H1 (cell line): Measurements from ENCODE around the gene RBL1. TPM values are rescaled to one million over a fixed set of nuclear protein-coding genes. Genes with fewer than 3 reads are reported as not detected.

ENCODE experiments used
- CTCF ChIA-PET: fragments of 300-600 bp; sonication (Branson Sonifier 250); formaldehyde crosslinking; loops from one replicate; lab custom pipeline; 2021; ENCODE audit not compliant: partially characterized antibody; lab: Charles Lee
- POLR2A ChIA-PET: fragments of 300-600 bp; sonication (Branson Sonifier 250); formaldehyde crosslinking; loops from one replicate; lab custom pipeline; 2021; ENCODE audit warnings: inconsistent platforms; ENCODE audit not compliant: partially characterized antibody; lab: Charles Lee
- DNase-seq, 2 experiments: peaks; one replicate each; pipeline versions ENCODE4 v3.0.0 to v3.0.0-alpha.2; 2010 to 2022; ENCODE audit warnings: low spot score in 2 of 2, low read depth in 1 of 2, mixed read lengths in 1 of 2
- FAIRE-seq: peaks from 2 replicates; lab custom pipeline; 2011; peaks lifted over from hg19 to GRCh38; lab: Jason Lieb, UNC
- H2AFZ ChIP-seq: 2 replicates; pipeline ENCODE4 v1.8.1; 2012; ENCODE audit warnings: low read length, inconsistent platforms
- H2AK5ac ChIP-seq: 2 replicates; pipeline ENCODE4 v1.6.1; 2013; ENCODE audit warnings: low read depth, low read length
- H2BK120ac ChIP-seq: replicated peaks from 2 replicates; pipeline ENCODE3; 2013; ENCODE audit warnings: low read depth, low read length, inconsistent platforms
- H2BK12ac ChIP-seq: 2 replicates; pipeline ENCODE4 v1.6.1; 2013; ENCODE audit warnings: low read depth, low read length
- H2BK15ac ChIP-seq: 2 replicates; pipeline ENCODE4 v1.6.1; 2013; ENCODE audit warnings: low read length
- H2BK20ac ChIP-seq: 2 replicates; pipeline ENCODE4 v1.6.1; 2013; ENCODE audit warnings: low read length
- H2BK5ac ChIP-seq: 2 replicates; pipeline ENCODE4 v1.6.1; 2013; ENCODE audit warnings: low read depth, low read length
- H3K14ac ChIP-seq: 2 replicates; pipeline ENCODE4 v1.6.1; 2013; ENCODE audit warnings: inconsistent platforms; ENCODE audit not compliant: insufficient read length
- H3K18ac ChIP-seq: 2 replicates; pipeline ENCODE4 v1.6.1; 2013; ENCODE audit warnings: low read length; ENCODE audit errors: extremely low read depth
- H3K23ac ChIP-seq: 2 replicates; pipeline ENCODE4 v1.6.1; 2013; ENCODE audit warnings: inconsistent platforms; ENCODE audit not compliant: insufficient read length
- H3K23me2 ChIP-seq: 2 replicates; pipeline ENCODE4 v1.6.1; 2013; ENCODE audit warnings: low read depth, low read length
- H3K27ac ChIP-seq: 2 replicates; pipeline ENCODE4 v1.6.1; 2011; ENCODE audit warnings: low read depth, low read length, inconsistent platforms
- H3K27me3 ChIP-seq, 4 experiments: replicated peaks in 1 of 4; 1 replicate in 1 of 4; 2 replicates in 3 of 4; pipeline versions ENCODE4 v1.6.1 to v1.8.1; 2011 to 2013; ENCODE audit warnings: low read length in 3 of 4, mild to moderate bottlenecking in 3 of 4, inconsistent platforms in 2 of 4, mixed read lengths in 2 of 4, moderate library complexity in 1 of 4; ENCODE audit not compliant: control insufficient read depth in 3 of 4, insufficient read depth in 3 of 4; ENCODE audit errors: extremely low read depth in 1 of 4
- H3K36me3 ChIP-seq, 4 experiments: 2 replicates each; pipeline versions ENCODE4 v1.6.1 to v1.8.1; 2011 to 2013; ENCODE audit warnings: mild to moderate bottlenecking in 4 of 4, low read length in 3 of 4, moderate library complexity in 2 of 4, control low read depth in 1 of 4, inconsistent platforms in 1 of 4; ENCODE audit not compliant: insufficient read depth in 4 of 4, control insufficient read depth in 2 of 4
- H3K4ac ChIP-seq: replicated peaks from 2 replicates; pipeline ENCODE3; 2013; ENCODE audit warnings: low read length, low read depth, mixed read lengths, inconsistent platforms; ENCODE audit not compliant: insufficient read length
- H3K4me1 ChIP-seq, 4 experiments: replicated peaks in 1 of 4; 1 replicate in 1 of 4; 2 replicates in 3 of 4; pipeline versions ENCODE4 v1.6.1 to v1.8.1; 2011 to 2013; ENCODE audit warnings: low read length in 3 of 4, inconsistent platforms in 2 of 4, mixed read lengths in 1 of 4; ENCODE audit not compliant: insufficient read depth in 4 of 4, control insufficient read depth in 3 of 4
- H3K4me2 ChIP-seq, 2 experiments: 2 replicates each; pipeline versions ENCODE4 v1.6.1 to v1.8.1; 2011 to 2013; ENCODE audit warnings: low read depth in 2 of 2, low read length in 2 of 2, control low read depth in 1 of 2, inconsistent platforms in 1 of 2, mild to moderate bottlenecking in 1 of 2; ENCODE audit not compliant: insufficient read depth in 1 of 2
- H3K4me3 ChIP-seq, 4 experiments: fragments of 200-600, 300-600 bp in 1 of 4; sonication (generic), shearing (Covaris generic), sonication (Bioruptor Twin) in 1 of 4; 2 replicates each; pipeline versions ENCODE4 v1.5.1 to v1.8.1; 2011 to 2016; ENCODE audit warnings: low read length in 4 of 4, low read depth in 3 of 4, control low read depth in 2 of 4, inconsistent platforms in 2 of 4, mild to moderate bottlenecking in 2 of 4, mixed read lengths in 1 of 4, moderate library complexity in 1 of 4; ENCODE audit not compliant: insufficient read depth in 2 of 4; ENCODE audit errors: extremely low read depth in 1 of 4
- H3K56ac ChIP-seq: replicated peaks from 2 replicates; pipeline ENCODE3; 2013; ENCODE audit warnings: low read depth, mild to moderate bottlenecking, mixed read lengths, low read length, inconsistent platforms; ENCODE audit not compliant: insufficient read length
- H3K79me1 ChIP-seq: 2 replicates; pipeline ENCODE4 v1.6.1; 2013; ENCODE audit warnings: low read depth, low read length, control low read depth
- H3K79me2 ChIP-seq, 2 experiments: 2 replicates each; pipeline versions ENCODE4 v1.6.1 to v1.8.1; 2012 to 2013; ENCODE audit warnings: low read length in 2 of 2, mild to moderate bottlenecking in 2 of 2, inconsistent platforms in 1 of 2; ENCODE audit not compliant: insufficient read depth in 2 of 2, control insufficient read depth in 1 of 2
- H3K9ac ChIP-seq, 4 experiments: replicated peaks in 1 of 4; 1 replicate in 1 of 4; 2 replicates in 3 of 4; pipeline versions ENCODE4 v1.6.1 to v1.8.1; 2011 to 2013; ENCODE audit warnings: low read depth in 3 of 4, low read length in 3 of 4, control low read depth in 2 of 4, mild to moderate bottlenecking in 2 of 4, moderate library complexity in 2 of 4, inconsistent platforms in 1 of 4; ENCODE audit errors: extremely low read depth in 1 of 4
- H3K9me3 ChIP-seq, 2 experiments: 2 replicates each; pipeline versions ENCODE4 v1.6.1 to v1.8.1; 2012 to 2013; ENCODE audit warnings: mild to moderate bottlenecking in 2 of 2, moderate library complexity in 2 of 2, control low read depth in 1 of 2, inconsistent platforms in 1 of 2, low read depth in 1 of 2, low read length in 1 of 2, mixed read lengths in 1 of 2; ENCODE audit not compliant: insufficient read depth in 2 of 2
- H4K20me1 ChIP-seq, 2 experiments: replicated peaks in 1 of 2; 2 replicates each; pipeline versions ENCODE3 to v1.8.1; 2011 to 2013; ENCODE audit warnings: inconsistent platforms in 2 of 2, low read length in 2 of 2, mild to moderate bottlenecking in 1 of 2; ENCODE audit not compliant: insufficient read depth in 2 of 2, control insufficient read depth in 1 of 2
- H4K5ac ChIP-seq: 2 replicates; pipeline ENCODE4 v1.6.1; 2013; ENCODE audit warnings: low read length, low read depth, mixed read lengths, inconsistent platforms; ENCODE audit not compliant: insufficient read length
- H4K8ac ChIP-seq: 2 replicates; pipeline ENCODE4 v1.8.0; 2013; ENCODE audit warnings: mild to moderate bottlenecking, moderate library complexity, low read length, inconsistent platforms; ENCODE audit not compliant: insufficient read depth; ENCODE audit errors: extremely low read depth
- H4K91ac ChIP-seq: replicated peaks from 2 replicates; pipeline ENCODE3; 2013; ENCODE audit warnings: low read length, mixed read lengths, inconsistent platforms; ENCODE audit not compliant: insufficient read length
- CBX5 ChIP-seq: fragments of 300-800, 300-1000 bp; sonication (generic); IDR thresholded peaks from 2 replicates; pipeline ENCODE4 v1.7.1; 2016; ENCODE audit warnings: antibody characterized with exemption, low read length, low read depth
- CHD1 ChIP-seq: IDR thresholded peaks from 2 replicates; pipeline ENCODE4 v1.6.1; 2012; ENCODE audit warnings: low read depth, low read length, improper control_type of control experiment
- EP300 ChIP-seq, 2 experiments: IDR thresholded peaks; 1 replicate in 1 of 2; 2 replicates in 1 of 2; pipeline ENCODE4 v1.6.1; 2011 to 2012; ENCODE audit warnings: low read depth in 2 of 2, low read length in 2 of 2, mild to moderate bottlenecking in 2 of 2, borderline replicate concordance in 1 of 2, inconsistent platforms in 1 of 2, moderate library complexity in 1 of 2
- RAD21 ChIP-seq, 2 experiments: IDR thresholded peaks in 1 of 2; conservative IDR thresholded peaks in 1 of 2; 2 replicates each; pipeline ENCODE4 v1.6.1; 2011; ENCODE audit warnings: low read depth in 2 of 2, low read length in 2 of 2, improper control_type of control experiment in 1 of 2, inconsistent platforms in 1 of 2, mild to moderate bottlenecking in 1 of 2, moderate library complexity in 1 of 2
- RXRA ChIP-seq: IDR thresholded peaks from 2 replicates; pipeline ENCODE4 v1.6.1; 2011; ENCODE audit warnings: low read depth, mild to moderate bottlenecking, low read length, moderate library complexity; ENCODE audit not compliant: insufficient read depth
- SAP30 ChIP-seq: fragments of 300-600 bp; sonication (generic); IDR thresholded peaks from 2 replicates; pipeline ENCODE4 v1.7.1; 2012; ENCODE audit warnings: low read length, moderate library complexity, mild to moderate bottlenecking, inconsistent platforms; ENCODE audit not compliant: insufficient read depth, insufficient replicate concordance
- SP2 ChIP-seq: IDR thresholded peaks from 2 replicates; pipeline ENCODE4 v1.6.1; 2012; ENCODE audit warnings: mild to moderate bottlenecking, low read length, inconsistent platforms
- ZNF274 ChIP-seq: IDR thresholded peaks from 2 replicates; pipeline ENCODE4 v1.7.0; 2012; ENCODE audit warnings: low read length, borderline replicate concordance; ENCODE audit errors: extremely low read depth
- WGBS, 2 experiments: shearing (Covaris generic) in 1 of 2; methylation state at CpG; one replicate each; pipeline versions ENCODE4 v1.1.6 to v1.1.7; 2013 to 2015; ENCODE audit warnings: low lambda C conversion rate in 2 of 2, mixed read lengths in 2 of 2, inconsistent platforms in 1 of 2, low coverage in 1 of 2, missing lambda C conversion rate in 1 of 2; ENCODE audit not compliant: insufficient replicate concordance in 2 of 2, insufficient coverage in 1 of 2, insufficient read length in 1 of 2; ENCODE audit errors: extremely low coverage in 1 of 2, missing lambda C conversion rate in 1 of 2; 5-methylcytosine and 5-hydroxymethylcytosine counted together
- polyA plus RNA-seq, 7 experiments: library from polyadenylated mRNA; depleted of rRNA in 3 of 7; stranded (reverse) in 5 of 7; unstranded in 2 of 7; fragments of >200 nt in 5 of 7; fragments of 200-250 nt in 2 of 7; gene quantifications; 1 replicate in 5 of 7; 2 replicates in 1 of 7; 4 replicates in 1 of 7; pipeline versions ENCODE4 v1.2.1 to v1.2.3, GENCODE V29; 2011 to 2013; ENCODE audit warnings: missing spikeins in 2 of 7, mixed read lengths in 2 of 7
- total RNA-seq: library from RNA; stranded (reverse); fragmentation: NEBNext Ultra II Directional; extraction: Animal tissue kit (Norgen Biotek cat#: 25700); gene quantifications from 2 replicates; pipeline ENCODE4 v1.2.1, GENCODE V29; 2021

Gene RBL1
- total and polyA plus RNA-seq, 2 of the 8 experiments (the other 6 are each of a cell fraction or from before 2014, with no cell fraction given): 3.2 to 12.3 TPM

DNA sequence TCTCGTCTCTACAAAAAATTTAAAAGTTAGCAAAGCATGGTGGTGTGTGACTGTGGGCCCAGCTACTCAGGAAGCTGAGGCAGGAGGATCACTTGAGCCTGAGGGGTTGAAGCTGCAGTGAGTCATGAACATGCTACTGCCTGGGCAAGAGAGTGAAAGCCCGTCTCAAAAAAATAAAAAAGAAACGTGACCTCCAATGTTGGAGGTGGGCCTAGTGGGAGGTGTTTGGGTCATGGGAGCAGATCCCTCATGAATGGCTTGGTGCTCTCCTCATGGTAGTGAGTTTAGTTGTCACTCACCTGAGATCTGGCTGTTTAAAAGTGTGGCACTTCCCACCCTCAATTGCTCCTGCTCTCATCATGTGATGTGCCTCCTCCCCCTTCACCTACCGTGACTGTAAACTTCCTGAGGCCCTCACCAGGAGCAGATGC is 24.3 kb downstream of the RBL1 start:
- Histone ChIP-seq H3K4me1 (no peaks in the 10 kb centered on the region), H2BK15ac (no peak overlapping the region), H2AFZ (no peak overlapping the region), H3K4ac (no peak overlapping the region), H2BK5ac (no peak overlapping the region), H4K8ac (no peak overlapping the region), H3K27ac (no peak overlapping the region), H3K36me3 (peaks cover 1 to 12% (median 6%) of the 10 kb centered on the region in 4 experiments; a peak in 4 of 8 replicates), H4K91ac (no peak overlapping the region), H3K14ac (no peak overlapping the region), H3K79me1 (no peaks in the 10 kb centered on the region), H3K18ac (no peak overlapping the region), H3K23me2 (no peaks in the 10 kb centered on the region), H3K9ac (no peak overlapping the region), H2AK5ac (no peak overlapping the region), H2BK20ac (no peak overlapping the region), H3K56ac (no peak overlapping the region), H3K4me2 (no peak overlapping the region)
- CTCF ChIA-PET: no interaction called here
- no peak for DNase-seq
- 85% methylated on average over 4 of the region's 4 CpGs; no CpG with 5 or more reads in 1 of the 2 experiments for WGBS, 2 experiments
- FAIRE-seq: no peak
- TF ChIP-seq EP300 (IDR thresholded peaks at IDR 0.05; ENCODE audit: borderline replicate concordance in 1 of 2, low read depth in 2 of 2, low read length in 2 of 2): no peak
- TF ChIP-seq RAD21 (IDR thresholded peaks at IDR 0.05 in 1 of 2, conservative IDR thresholded peaks at IDR 0.05 in 1 of 2; ENCODE audit: low read depth in 2 of 2, low read length in 2 of 2): no peak
- TF ChIP-seq CBX5: no peak
- no peak for TF ChIP-seq SP2
- TF ChIP-seq CHD1: no peak
- no peak for TF ChIP-seq RXRA
- no peak for TF ChIP-seq ZNF274
- TF ChIP-seq SAP30: no peak
- TF ChIP-seq, all 59 proteins: peak for 0
- Histone ChIP-seq H2BK12ac (no peak overlapping the region), H3K9me3 (peaks cover 0 to 3% of the 10 kb centered on the region in 2 experiments; a peak in 1 of 4 replicates), H4K5ac (no peak overlapping the region), H3K27me3 (no peaks in the 10 kb centered on the region), H3K23ac (no peak overlapping the region), H4K20me1 (no peaks in the 10 kb centered on the region), H3K4me3 (no peak overlapping the region), H2BK120ac (no peak overlapping the region), H3K79me2 (peaks cover 0 to 2% of the 10 kb centered on the region in 2 experiments; a peak in 1 of 4 replicates)
- POLR2A ChIA-PET: interaction anchor here (1.0 kb wide), 1 partner anchor 81 kb away, joined by 3 read pairs; no protein-coding TSS in a partner anchor
